Head of caudate nucleus (tissue), 42 donors: ENCODE results near the gene MPV17L.
"Not testable (repeated sequence)": the region's sequence is repeated elsewhere in the genome, so short reads cannot be mapped to it uniquely, and the experiment has no call there.

Experiments
- DNase-seq, 42 donors: peaks; one replicate each; pipeline versions ENCODE4 v3.0.0 to v3.0.0-alpha.2; 2020 to 2021; ENCODE audit warnings: mixed read lengths in 7 of 42
- intact Hi-C: fragments of 100-400 bp; cut with DNase I; formaldehyde crosslinking; loops from one replicate; pipeline ENCODE4 v1.15.0; 2022

Gene MPV17L

GRCh38 chr16:15395631-15396508 is at the start of gene MPV17L:
Gene MPV17L, plus strand, starts transcription at chr16:15395754. Its CDS starts 144 bp downstream, at chr16:15395898.
- intact Hi-C loops, result not testable (repeated sequence)
- peak; percentile 13 to 77 (median 56) for DNase-seq

- DNase-seq, intact Hi-C loops: not testable (repeated sequence)
Measured at GRCh38 chr16:15348721-15349120, 46.8 kb upstream of the MPV17L start.

GRCh38 chr16:15351251-15351650 is 44.3 kb upstream of the MPV17L start:
- intact Hi-C loops, DNase-seq: not testable (repeated sequence)

GRCh38 chr16:15351745-15352144 is 43.8 kb upstream of the MPV17L start:
- intact Hi-C loops, DNase-seq: not testable (repeated sequence)

GRCh38 chr16:15352852-15353251 is 42.7 kb upstream of the MPV17L start:
- DNase-seq, intact Hi-C loops: not testable (repeated sequence)

GRCh38 chr16:15354846-15355245 is 40.7 kb upstream of the MPV17L start:
- intact Hi-C loops, DNase-seq: not testable (repeated sequence)

GRCh38 chr16:15357495-15357894 is 38.1 kb upstream of the MPV17L start:
- intact Hi-C loops, DNase-seq: not testable (repeated sequence)

- intact Hi-C loops, result not testable (repeated sequence)
Measured at GRCh38 chr16:15378194-15378593, 17.4 kb upstream of the MPV17L start, which contains the start of gene NPIPA5. Gene NPIPA5, minus strand, starts transcription at chr16:15378294. Its CDS starts 0 bp downstream, at chr16:15378294.

GRCh38 chr16:15382810-15383209 is 12.7 kb upstream of the MPV17L start:
- intact Hi-C loops, DNase-seq: not testable (repeated sequence)

More at GRCh38 chr16:15378194-15378593, 17.4 kb upstream of the MPV17L start, which contains the start of gene NPIPA5:
- DNase-seq, result not testable (repeated sequence)

GRCh38 chr16:15388060-15388459 is 7.5 kb upstream of the MPV17L start:
- DNase-seq, result peak in 1 of 42 donors; percentile 1
- intact Hi-C loops, result not testable (repeated sequence)

- DNase-seq, result peak in 1 of 42 donors; percentile 10
- intact Hi-C loops, result not testable (repeated sequence)
Measured at GRCh38 chr16:15389916-15390315, 5.6 kb upstream of the MPV17L start.

- DNase-seq, intact Hi-C loops: not testable (repeated sequence)
Measured at GRCh38 chr16:15393025-15393424, 2.5 kb upstream of the MPV17L start.

- DNase-seq, intact Hi-C loops: not testable (repeated sequence)
Measured at GRCh38 chr16:15396509-15396829, 915 bp downstream of the MPV17L start.

GRCh38 chr16:15396948-15397594 is 1.5 kb downstream of the MPV17L start:
- DNase-seq, result no peak
- intact Hi-C loops, result no loop called here

- no peak for DNase-seq
- intact Hi-C loops, result no loop called here
Measured at GRCh38 chr16:15398618-15399316, 3.2 kb downstream of the MPV17L start.

GRCh38 chr16:15399317-15399716 is 3.8 kb downstream of the MPV17L start:
- DNase-seq, result no peak
- intact Hi-C loops, result no loop called here

- DNase-seq, intact Hi-C loops: not testable (repeated sequence)
Measured at GRCh38 chr16:15400314-15400713, 4.8 kb downstream of the MPV17L start.

- DNase-seq, result no peak
- intact Hi-C loops, result no loop called here
Measured at GRCh38 chr16:15401972-15402371, 6.4 kb downstream of the MPV17L start.

GRCh38 chr16:15403392-15403995 is 7.9 kb downstream of the MPV17L start:
- intact Hi-C loops, result no loop called here

More at GRCh38 chr16:15403392-15403995, 7.9 kb downstream of the MPV17L start:
- DNase-seq, result no peak
